Measurements from ENCODE around the gene SH3D21.

DNA sequence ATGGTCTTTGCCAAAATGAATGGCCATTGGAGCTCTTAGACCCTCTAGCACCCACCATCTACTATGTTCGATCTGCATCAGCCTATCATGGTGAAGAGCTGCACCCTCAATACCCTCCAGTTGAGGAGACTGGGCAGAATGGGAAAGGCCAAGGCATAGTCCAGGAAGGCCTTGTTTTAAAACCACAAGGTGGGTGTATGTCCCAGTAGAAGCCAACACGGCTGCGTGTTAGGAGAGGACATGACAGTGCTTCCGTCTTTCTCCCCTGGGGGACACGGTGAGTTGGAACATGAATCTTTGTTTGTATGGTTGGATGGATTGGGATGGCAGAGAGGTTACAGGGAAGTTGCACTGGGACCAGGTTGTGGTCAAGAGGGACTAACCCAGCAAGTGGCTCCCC lies 18.6 kb upstream of the SH3D21 start:
- TF ChIP-seq, protein P1, sequence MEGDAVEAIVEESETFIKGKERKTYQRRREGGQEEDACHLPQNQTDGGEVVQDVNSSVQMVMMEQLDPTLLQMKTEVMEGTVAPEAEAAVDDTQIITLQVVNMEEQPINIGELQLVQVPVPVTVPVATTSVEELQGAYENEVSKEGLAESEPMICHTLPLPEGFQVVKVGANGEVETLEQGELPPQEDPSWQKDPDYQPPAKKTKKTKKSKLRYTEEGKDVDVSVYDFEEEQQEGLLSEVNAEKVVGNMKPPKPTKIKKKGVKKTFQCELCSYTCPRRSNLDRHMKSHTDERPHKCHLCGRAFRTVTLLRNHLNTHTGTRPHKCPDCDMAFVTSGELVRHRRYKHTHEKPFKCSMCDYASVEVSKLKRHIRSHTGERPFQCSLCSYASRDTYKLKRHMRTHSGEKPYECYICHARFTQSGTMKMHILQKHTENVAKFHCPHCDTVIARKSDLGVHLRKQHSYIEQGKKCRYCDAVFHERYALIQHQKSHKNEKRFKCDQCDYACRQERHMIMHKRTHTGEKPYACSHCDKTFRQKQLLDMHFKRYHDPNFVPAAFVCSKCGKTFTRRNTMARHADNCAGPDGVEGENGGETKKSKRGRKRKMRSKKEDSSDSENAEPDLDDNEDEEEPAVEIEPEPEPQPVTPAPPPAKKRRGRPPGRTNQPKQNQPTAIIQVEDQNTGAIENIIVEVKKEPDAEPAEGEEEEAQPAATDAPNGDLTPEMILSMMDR (IDR thresholded peaks at IDR 0.05; ENCODE audit: insufficient read depth, low read length): no peak
- TF ChIP-seq POLR2AphosphoS5 (IDR thresholded peaks at IDR 0.05; ENCODE audit: low read depth): no peak
- TF ChIP-seq GABPA (IDR thresholded peaks at IDR 0.05; ENCODE audit: low read depth): no peak

All from HL-60 (cell line).